H9 (cell line): Measurements from ENCODE around the gene C2CD2. TPM values are rescaled to one million over a fixed set of nuclear protein-coding genes. Genes with fewer than 3 reads are reported as not detected.

Experiments
- DNase-seq: peaks from one replicate; pipeline ENCODE4 v3.0.0-alpha.2; 2017
- H2AFZ ChIP-seq: one replicate; pipeline ENCODE4 v1.6.1; 2013; ENCODE audit warnings: mild to moderate bottlenecking, low read length, control low read depth, moderate library complexity
- H2AK5ac ChIP-seq: 2 replicates; pipeline ENCODE4 v1.6.1; 2013; ENCODE audit warnings: low read length, control low read depth, mixed read lengths; ENCODE audit not compliant: insufficient read length
- H2BK120ac ChIP-seq: one replicate; pipeline ENCODE4 v1.6.1; 2013; ENCODE audit warnings: low read depth, mild to moderate bottlenecking, low read length, control low read depth, inconsistent platforms; ENCODE audit not compliant: poor library complexity, severe bottlenecking
- H2BK12ac ChIP-seq: 2 replicates; pipeline ENCODE4 v1.6.1; 2013; ENCODE audit warnings: low read length, control low read depth, mixed read lengths, low read depth; ENCODE audit not compliant: insufficient read length
- H2BK15ac ChIP-seq: 2 replicates; pipeline ENCODE4 v1.6.1; 2013; ENCODE audit warnings: low read depth, low read length, control low read depth
- H2BK20ac ChIP-seq: one replicate; pipeline ENCODE4 v1.6.1; 2013; ENCODE audit warnings: low read depth, mild to moderate bottlenecking, low read length, control low read depth, inconsistent platforms; ENCODE audit not compliant: poor library complexity, severe bottlenecking
- H2BK5ac ChIP-seq: 2 replicates; pipeline ENCODE4 v1.6.1; 2013; ENCODE audit warnings: low read length, control low read depth, mixed read lengths; ENCODE audit not compliant: insufficient read length
- H3K14ac ChIP-seq: 2 replicates; pipeline ENCODE4 v1.6.1; 2013; ENCODE audit warnings: low read length, control low read depth; ENCODE audit not compliant: insufficient read depth
- H3K18ac ChIP-seq: 2 replicates; pipeline ENCODE4 v1.6.1; 2013; ENCODE audit warnings: low read depth, mild to moderate bottlenecking, mixed read lengths, low read length, control low read depth; ENCODE audit not compliant: insufficient read length
- H3K23ac ChIP-seq: 2 replicates; pipeline ENCODE4 v1.6.1; 2013; ENCODE audit warnings: low read length, control low read depth, mixed read lengths, low read depth; ENCODE audit not compliant: insufficient read length
- H3K23me2 ChIP-seq: 2 replicates; pipeline ENCODE4 v1.6.1; 2013; ENCODE audit warnings: low read depth, mild to moderate bottlenecking, mixed read lengths, low read length, control low read depth; ENCODE audit not compliant: insufficient read length, poor library complexity, severe bottlenecking
- H3K27ac ChIP-seq: 2 replicates; pipeline ENCODE4 v1.5.1; 2013; ENCODE audit warnings: low read length, control low read depth, mixed read lengths, low read depth; ENCODE audit not compliant: insufficient read length
- H3K27me3 ChIP-seq: 2 replicates; pipeline ENCODE4 v1.6.1; 2013; ENCODE audit warnings: low read length, control low read depth, inconsistent platforms; ENCODE audit not compliant: insufficient read depth
- H3K4ac ChIP-seq: 2 replicates; pipeline ENCODE4 v1.6.1; 2013; ENCODE audit warnings: low read depth, mild to moderate bottlenecking, control low read depth, inconsistent platforms, low read length, moderate library complexity
- H3K4me1 ChIP-seq: 2 replicates; pipeline ENCODE4 v1.6.1; 2013; ENCODE audit warnings: low read length, control low read depth, inconsistent platforms; ENCODE audit not compliant: insufficient read depth
- H3K4me2 ChIP-seq: 2 replicates; pipeline ENCODE4 v1.6.1; 2013; ENCODE audit warnings: low read length, control low read depth, mixed read lengths; ENCODE audit not compliant: insufficient read length, insufficient read depth
- H3K56ac ChIP-seq: 2 replicates; pipeline ENCODE4 v1.6.1; 2013; ENCODE audit warnings: low read depth, mild to moderate bottlenecking, mixed read lengths, low read length, control low read depth; ENCODE audit not compliant: insufficient read length
- H3K79me1 ChIP-seq: 2 replicates; pipeline ENCODE4 v1.6.1; 2013; ENCODE audit warnings: low read depth, mild to moderate bottlenecking, moderate library complexity, low read length, control low read depth, inconsistent platforms; ENCODE audit not compliant: insufficient read depth, poor library complexity, severe bottlenecking
- H3K79me2 ChIP-seq: 2 replicates; pipeline ENCODE4 v1.6.1; 2013; ENCODE audit warnings: low read length, control low read depth, inconsistent platforms; ENCODE audit not compliant: insufficient read depth
- H3K9ac ChIP-seq: 2 replicates; pipeline ENCODE4 v1.6.1; 2013; ENCODE audit warnings: low read length, control low read depth, mixed read lengths; ENCODE audit not compliant: insufficient read length; ENCODE audit errors: extremely low read depth
- H3K9me3 ChIP-seq: one replicate; pipeline ENCODE4 v1.6.1; 2013; ENCODE audit warnings: low read depth, low read length, inconsistent platforms; ENCODE audit not compliant: control insufficient read depth
- H3T11ph ChIP-seq: one replicate; pipeline ENCODE4 v1.6.1; 2013; ENCODE audit warnings: mild to moderate bottlenecking, low read length, control low read depth, inconsistent platforms
- H4K20me1 ChIP-seq: one replicate; pipeline ENCODE4 v1.6.1; 2013; ENCODE audit not compliant: control insufficient read depth, insufficient read length, insufficient read depth
- H4K5ac ChIP-seq: 2 replicates; pipeline ENCODE4 v1.6.1; 2013; ENCODE audit warnings: low read depth, mild to moderate bottlenecking, mixed read lengths, low read length, control low read depth; ENCODE audit not compliant: insufficient read length
- H4K8ac ChIP-seq: replicated peaks from 2 replicates; pipeline ENCODE4 v1.6.1; 2013; ENCODE audit warnings: low read length, control low read depth, mixed read lengths, low read depth; ENCODE audit not compliant: insufficient read length
- H4K91ac ChIP-seq: 2 replicates; pipeline ENCODE4 v1.6.1; 2013; ENCODE audit warnings: low read depth, mild to moderate bottlenecking, moderate library complexity, mixed read lengths, low read length, control low read depth; ENCODE audit not compliant: insufficient read length
- H3K27ac Mint-ChIP-seq, 3 experiments: 2 replicates in 2 of 3; 3 replicates in 1 of 3; pipeline ENCODE4 v1.8.0; 2020 to 2021; ENCODE audit warnings: mixed read lengths in 3 of 3, mild to moderate bottlenecking in 1 of 3, moderate library complexity in 1 of 3
- H3K27me3 Mint-ChIP-seq: 2 replicates; pipeline ENCODE4 v1.8.0; 2021; ENCODE audit warnings: low read depth, mild to moderate bottlenecking, moderate library complexity, mixed read lengths
- H3K36me3 Mint-ChIP-seq, 3 experiments: 2 replicates in 2 of 3; 3 replicates in 1 of 3; pipeline ENCODE4 v1.8.0; 2020 to 2021; ENCODE audit warnings: low read depth in 3 of 3, mixed read lengths in 3 of 3; ENCODE audit not compliant: insufficient read depth in 1 of 3
- H3K4me1 Mint-ChIP-seq, 2 experiments: 2 replicates each; pipeline ENCODE4 v1.8.0; 2020; ENCODE audit warnings: mixed read lengths in 2 of 2
- H3K4me3 Mint-ChIP-seq, 2 experiments: 2 replicates in 1 of 2; 3 replicates in 1 of 2; pipeline ENCODE4 v1.8.0; 2020 to 2021; ENCODE audit warnings: mild to moderate bottlenecking in 2 of 2, mixed read lengths in 2 of 2, moderate library complexity in 1 of 2
- H3K9me3 Mint-ChIP-seq, 2 experiments: 2 replicates in 1 of 2; 3 replicates in 1 of 2; pipeline ENCODE4 v1.8.0; 2020; ENCODE audit warnings: mild to moderate bottlenecking in 2 of 2, mixed read lengths in 2 of 2, moderate library complexity in 1 of 2
- CTCF ChIP-seq: fragments of 200-600 bp; sonication (generic); conservative IDR thresholded peaks from 3 replicates; pipeline ENCODE4 v1.8.0; 2021; ENCODE audit warnings: antibody characterized with exemption, mild to moderate bottlenecking
- WGBS: extraction: QIAGEN DNeasy Blood & Tissue Kit; methylation state at CpG from one replicate; pipeline ENCODE4 v1.1.7; 2013; ENCODE audit warnings: missing lambda C conversion rate, low lambda C conversion rate, mixed read lengths; ENCODE audit not compliant: insufficient read length; ENCODE audit errors: extremely low coverage; 5-methylcytosine and 5-hydroxymethylcytosine counted together
- total RNA-seq: library from RNA; stranded (reverse); gene quantifications from 2 replicates; pipeline ENCODE4 v1.2.1, GENCODE V29; 2021

The C2CD2 gene
- total RNA-seq, 1 experiment from 2014 or later, result 14.6 TPM

- no peaks in the 10 kb centered on the region for H3K79me2 ChIP-seq
- no peak overlapping the region for H2BK12ac ChIP-seq
- no peak overlapping the region for H3K4me2 ChIP-seq
- no peak overlapping the region for H2BK120ac ChIP-seq
- H3K27ac ChIP-seq, result no peak overlapping the region
- no peaks in the 10 kb centered on the region for H3K9me3 Mint-ChIP-seq
- H2BK5ac ChIP-seq, result no peak overlapping the region
- H4K8ac ChIP-seq, result no peak overlapping the region
- H3K27ac Mint-ChIP-seq, result no peak overlapping the region
- H3K36me3 Mint-ChIP-seq, result peaks cover 14 to 17% (median 16%) of the 10 kb centered on the region in 3 experiments
- H3K4ac ChIP-seq, result no peak overlapping the region
- H3K27me3 Mint-ChIP-seq, result peaks cover 2% of the 10 kb centered on the region
- no peak overlapping the region for H3K56ac ChIP-seq
- H2AFZ ChIP-seq, result no peak overlapping the region
- no peak for DNase-seq
- no CpG with 5 or more reads among the region's 3 CpGs for WGBS
- H3K4me1 ChIP-seq, result no peaks in the 10 kb centered on the region
- no peak overlapping the region for H3T11ph ChIP-seq
- H3K4me1 Mint-ChIP-seq, result no peaks in the 10 kb centered on the region
- no peak overlapping the region for H3K23ac ChIP-seq
- H3K9me3 ChIP-seq, result no peaks in the 10 kb centered on the region
- no peak for TF ChIP-seq CTCF
- no peak overlapping the region for H3K4me3 Mint-ChIP-seq
- no peak overlapping the region for H4K91ac ChIP-seq
- no peaks in the 10 kb centered on the region for H3K27me3 ChIP-seq
- H2BK20ac ChIP-seq, result no peak overlapping the region
- no peak overlapping the region for H3K9ac ChIP-seq
- H4K5ac ChIP-seq, result no peak overlapping the region
- no peak overlapping the region for H3K18ac ChIP-seq
- H3K23me2 ChIP-seq, result no peaks in the 10 kb centered on the region
- no peak overlapping the region for H3K14ac ChIP-seq
- no peaks in the 10 kb centered on the region for H4K20me1 ChIP-seq
- no peak overlapping the region for H2BK15ac ChIP-seq
- H2AK5ac ChIP-seq, result no peak overlapping the region
- H3K79me1 ChIP-seq, result no peaks in the 10 kb centered on the region
Measured at GRCh38 chr21:41987310-41987709, 33.5 kb upstream of the C2CD2 start.
